IMR-90 (cell line): ENCODE data around the gene ETV6.

Experiments
- BHLHE40 ChIP-seq: fragments of 150-350 bp; IDR thresholded peaks from 2 replicates; pipeline ENCODE4 v1.6.1; 2016; ENCODE audit warnings: mild to moderate bottlenecking, low read depth, low read length
- CEBPB ChIP-seq: IDR thresholded peaks from 2 replicates; pipeline ENCODE4 v1.6.1; 2012; ENCODE audit warnings: low read depth, low read length, improper control_type of control experiment
- CHD1 ChIP-seq: IDR thresholded peaks from 2 replicates; pipeline ENCODE4 v1.6.1; 2012; ENCODE audit warnings: low read depth, low read length, improper control_type of control experiment
- ELK1 ChIP-seq: fragments of 150-350 bp; IDR thresholded peaks from 2 replicates; pipeline ENCODE4 v1.6.1; 2016; ENCODE audit warnings: low read depth, mild to moderate bottlenecking, low read length, moderate library complexity, borderline replicate concordance
- FOS ChIP-seq: fragments of 150-350 bp; IDR thresholded peaks from 2 replicates; pipeline ENCODE4 v1.6.1; 2016; ENCODE audit warnings: low read depth, low read length
- MAZ ChIP-seq: IDR thresholded peaks from 2 replicates; pipeline ENCODE4 v1.6.1; 2012; ENCODE audit warnings: low read depth, mild to moderate bottlenecking, low read length, improper control_type of control experiment, moderate library complexity, borderline replicate concordance
- MXI1 ChIP-seq: IDR thresholded peaks from 2 replicates; pipeline ENCODE4 v1.6.1; 2012; ENCODE audit warnings: low read depth, mild to moderate bottlenecking, low read length, moderate library complexity, borderline replicate concordance
- POLR2A ChIP-seq: IDR thresholded peaks from 2 replicates; pipeline ENCODE4 v1.6.1; 2012; ENCODE audit warnings: mild to moderate bottlenecking, low read depth, low read length
- RAD21 ChIP-seq: IDR thresholded peaks from 2 replicates; pipeline ENCODE4 v1.6.1; 2012; ENCODE audit warnings: low read length, improper control_type of control experiment
- RCOR1 ChIP-seq: IDR thresholded peaks from 2 replicates; pipeline ENCODE4 v1.6.1; 2012; ENCODE audit warnings: mild to moderate bottlenecking, low read length, improper control_type of control experiment; ENCODE audit not compliant: insufficient replicate concordance
- RFX5 ChIP-seq: IDR thresholded peaks from 2 replicates; pipeline ENCODE4 v1.8.0; 2012; ENCODE audit warnings: low read depth, mild to moderate bottlenecking, low read length, moderate library complexity
- SMC3 ChIP-seq: fragments of 150-350 bp; IDR thresholded peaks from 2 replicates; pipeline ENCODE4 v1.6.1; 2016; ENCODE audit warnings: low read depth, mild to moderate bottlenecking, antibody characterized with exemption, low read length, moderate library complexity
- TF ChIP-seq, protein P1 (sequence below): conservative IDR thresholded peaks from 2 replicates; pipeline ENCODE4 v1.5.1; 2012; ENCODE audit warnings: mild to moderate bottlenecking, low read depth, low read length, improper control_type of control experiment
- TF ChIP-seq, protein P2 (sequence below): fragments of 150-350 bp; IDR thresholded peaks from 2 replicates; pipeline ENCODE4 v1.6.1; 2017; ENCODE audit warnings: mild to moderate bottlenecking, antibody characterized with exemption, low read length, low read depth

GRCh38 chr12:11741434-11742092 lies 92.1 kb downstream of the ETV6 start:
- TF ChIP-seq, protein P1, sequence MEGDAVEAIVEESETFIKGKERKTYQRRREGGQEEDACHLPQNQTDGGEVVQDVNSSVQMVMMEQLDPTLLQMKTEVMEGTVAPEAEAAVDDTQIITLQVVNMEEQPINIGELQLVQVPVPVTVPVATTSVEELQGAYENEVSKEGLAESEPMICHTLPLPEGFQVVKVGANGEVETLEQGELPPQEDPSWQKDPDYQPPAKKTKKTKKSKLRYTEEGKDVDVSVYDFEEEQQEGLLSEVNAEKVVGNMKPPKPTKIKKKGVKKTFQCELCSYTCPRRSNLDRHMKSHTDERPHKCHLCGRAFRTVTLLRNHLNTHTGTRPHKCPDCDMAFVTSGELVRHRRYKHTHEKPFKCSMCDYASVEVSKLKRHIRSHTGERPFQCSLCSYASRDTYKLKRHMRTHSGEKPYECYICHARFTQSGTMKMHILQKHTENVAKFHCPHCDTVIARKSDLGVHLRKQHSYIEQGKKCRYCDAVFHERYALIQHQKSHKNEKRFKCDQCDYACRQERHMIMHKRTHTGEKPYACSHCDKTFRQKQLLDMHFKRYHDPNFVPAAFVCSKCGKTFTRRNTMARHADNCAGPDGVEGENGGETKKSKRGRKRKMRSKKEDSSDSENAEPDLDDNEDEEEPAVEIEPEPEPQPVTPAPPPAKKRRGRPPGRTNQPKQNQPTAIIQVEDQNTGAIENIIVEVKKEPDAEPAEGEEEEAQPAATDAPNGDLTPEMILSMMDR: no peak
- TF ChIP-seq CEBPB (no peak), CHD1 (no peak), FOS (no peak), POLR2A (no peak), BHLHE40 (no peak), SMC3 (no peak), RAD21 (no peak), MAZ (no peak), RFX5 (no peak), RCOR1 (no peak), MXI1 (no peak), ELK1 (no peak)
- TF ChIP-seq, protein P2, sequence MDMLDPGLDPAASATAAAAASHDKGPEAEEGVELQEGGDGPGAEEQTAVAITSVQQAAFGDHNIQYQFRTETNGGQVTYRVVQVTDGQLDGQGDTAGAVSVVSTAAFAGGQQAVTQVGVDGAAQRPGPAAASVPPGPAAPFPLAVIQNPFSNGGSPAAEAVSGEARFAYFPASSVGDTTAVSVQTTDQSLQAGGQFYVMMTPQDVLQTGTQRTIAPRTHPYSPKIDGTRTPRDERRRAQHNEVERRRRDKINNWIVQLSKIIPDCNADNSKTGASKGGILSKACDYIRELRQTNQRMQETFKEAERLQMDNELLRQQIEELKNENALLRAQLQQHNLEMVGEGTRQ: no peak
